Endothelial cell of umbilical vein (primary cell): ENCODE data around the gene TSR3. TPM values are rescaled to one million over a fixed set of nuclear protein-coding genes. Genes with fewer than 3 reads are reported as not detected.

Experiments used
- BruUV-seq: library from RNA; stranded (reverse); fragments of 400-500 nt; replicated peaks from 2 replicates; lab custom pipeline; 2021; lab: Mats Ljungman, UMichigan
- CTCF ChIA-PET: fragments of 300-600, 350-600 bp; sonication (Branson Sonifier 250); formaldehyde crosslinking; loops from one replicate; lab custom pipeline; 2021; ENCODE audit warnings: antibody characterized with exemption, inconsistent platforms; lab: Charles Lee
- POLR2A ChIA-PET: fragments of 300-600, 350-600 bp; sonication (Branson Sonifier 250); formaldehyde crosslinking; loops from one replicate; lab custom pipeline; 2021; ENCODE audit warnings: antibody characterized with exemption, inconsistent platforms; lab: Charles Lee
- DNase-seq: peaks from one replicate; pipeline ENCODE4 v3.0.0-alpha.2; 2011; ENCODE audit warnings: low read depth, low spot score
- FAIRE-seq: peaks from 2 replicates; lab custom pipeline; 2011; peaks lifted over from hg19 to GRCh38; lab: Jason Lieb, UNC
- H2AFZ ChIP-seq: 2 replicates; pipeline ENCODE4 v1.6.0; 2012; ENCODE audit warnings: low read depth, low read length, control low read depth, inconsistent platforms
- H3K27ac ChIP-seq: 2 replicates; pipeline ENCODE4 v1.5.1; 2011; ENCODE audit warnings: low read depth, mild to moderate bottlenecking, control low read depth, low read length, moderate library complexity; ENCODE audit not compliant: insufficient read depth
- H3K27me3 ChIP-seq, 2 experiments: 2 replicates each; pipeline versions ENCODE4 v1.6.0 to v1.6.1; 2011; ENCODE audit warnings: low read length in 2 of 2, mixed read lengths in 1 of 2; ENCODE audit not compliant: control insufficient read depth in 2 of 2, insufficient read depth in 2 of 2
- H3K36me3 ChIP-seq, 2 experiments: 2 replicates in 1 of 2; 3 replicates in 1 of 2; pipeline ENCODE4 v1.5.1; 2011; ENCODE audit warnings: low read length in 2 of 2, mild to moderate bottlenecking in 1 of 2, moderate library complexity in 1 of 2; ENCODE audit not compliant: control insufficient read depth in 2 of 2, insufficient read depth in 2 of 2; ENCODE audit errors: extremely low read depth in 1 of 2
- H3K4me1 ChIP-seq: 3 replicates; pipeline ENCODE4 v1.5.1; 2011; ENCODE audit warnings: mild to moderate bottlenecking, low read length; ENCODE audit not compliant: control insufficient read depth, insufficient read depth; ENCODE audit errors: extremely low read depth
- H3K4me2 ChIP-seq: 2 replicates; pipeline ENCODE4 v1.6.1; 2011; ENCODE audit warnings: low read length, control low read depth, mixed read lengths; ENCODE audit not compliant: insufficient read depth
- H3K4me3 ChIP-seq, 3 experiments: fragments of 200-600 bp in 1 of 3; sonication (generic), shearing (Covaris generic) in 1 of 3; replicated peaks in 1 of 3; 2 replicates each; pipeline ENCODE4 v1.5.1; 2011 to 2016; ENCODE audit warnings: control low read depth in 3 of 3, low read length in 3 of 3, mild to moderate bottlenecking in 2 of 3, inconsistent platforms in 1 of 3, low read depth in 1 of 3, moderate library complexity in 1 of 3; ENCODE audit not compliant: insufficient read depth in 1 of 3
- H3K79me2 ChIP-seq: 2 replicates; pipeline ENCODE4 v1.6.0; 2012; ENCODE audit warnings: low read length, inconsistent platforms; ENCODE audit not compliant: control insufficient read depth, insufficient read depth
- H3K9ac ChIP-seq: replicated peaks from 2 replicates; pipeline ENCODE3; 2011; ENCODE audit warnings: low read length, control low read depth; ENCODE audit not compliant: insufficient read depth; ENCODE audit errors: extremely low read depth
- H3K9me1 ChIP-seq: replicated peaks from 3 replicates; pipeline ENCODE4 v1.6.0; 2011; ENCODE audit warnings: mild to moderate bottlenecking, low read length; ENCODE audit not compliant: control insufficient read depth, insufficient read depth; ENCODE audit errors: extremely low read depth
- H3K9me3 ChIP-seq: replicated peaks from 2 replicates; pipeline ENCODE4 v1.5.1; 2012; ENCODE audit warnings: low read length, inconsistent platforms; ENCODE audit not compliant: control insufficient read depth, insufficient read depth
- H4K20me1 ChIP-seq: replicated peaks from 2 replicates; pipeline ENCODE3; 2011; ENCODE audit warnings: mild to moderate bottlenecking, low read length; ENCODE audit not compliant: control insufficient read depth, insufficient read depth; ENCODE audit errors: extremely low read depth
- CTCF ChIP-seq, 2 donors: IDR thresholded peaks; 1 replicate in 1 of 2; 2 replicates in 1 of 2; pipeline ENCODE4 v1.5.1; 2011; ENCODE audit warnings: low read length in 2 of 2, mild to moderate bottlenecking in 2 of 2, moderate library complexity in 2 of 2, control low read depth in 1 of 2, inconsistent platforms in 1 of 2, low read depth in 1 of 2; ENCODE audit not compliant: insufficient read depth in 1 of 2; ENCODE audit errors: extremely low read depth in 1 of 2
- EZH2 ChIP-seq: IDR thresholded peaks from 2 replicates; pipeline ENCODE4 v1.6.1; 2012; ENCODE audit warnings: borderline replicate concordance, low read depth, mild to moderate bottlenecking, moderate library complexity, low read length, inconsistent platforms; ENCODE audit not compliant: severe bottlenecking
- FOS ChIP-seq: IDR thresholded peaks from 2 replicates; pipeline ENCODE4 v1.6.1; 2011; ENCODE audit warnings: mild to moderate bottlenecking, low read length, moderate library complexity, borderline replicate concordance; ENCODE audit not compliant: insufficient read depth
- GATA2 ChIP-seq: IDR thresholded peaks from 2 replicates; pipeline ENCODE4 v1.7.0; 2011; ENCODE audit warnings: low read depth, mild to moderate bottlenecking, moderate library complexity, mixed read lengths, low read length; ENCODE audit not compliant: insufficient read length, insufficient read depth
- JUN ChIP-seq: IDR thresholded peaks from 2 replicates; pipeline ENCODE4 v1.6.1; 2011; ENCODE audit warnings: borderline replicate concordance, low read depth; ENCODE audit not compliant: insufficient read length, insufficient read depth
- MAX ChIP-seq: IDR thresholded peaks from 2 replicates; pipeline ENCODE4 v1.6.1; 2011; ENCODE audit not compliant: insufficient read depth, insufficient read length
- MYC ChIP-seq: IDR thresholded peaks from one replicate; pipeline ENCODE4 v1.6.1; 2011; ENCODE audit warnings: mild to moderate bottlenecking, low read depth, low read length
- POLR2A ChIP-seq: IDR thresholded peaks from 2 replicates; pipeline ENCODE4 v1.6.1; 2012; ENCODE audit warnings: low read depth, mild to moderate bottlenecking, control low read depth, low read length
- POLR2AphosphoS5 ChIP-seq: IDR thresholded peaks from 2 replicates; pipeline ENCODE4 v1.6.1; 2012; ENCODE audit warnings: low read depth, mild to moderate bottlenecking, control low read depth, low read length, moderate library complexity; ENCODE audit not compliant: insufficient read depth
- dilution Hi-C: fragments of 300-500 bp; cut with MboI; formaldehyde crosslinking; loops from one replicate; pipeline ENCODE4 v1.15.0; 2019; ENCODE audit warnings: low sequenced_read_pairs; ENCODE audit not compliant: extremely low pct_ligation_motif_present
- intact Hi-C: fragments of 100-400 bp; cut with micrococcal nuclease; formaldehyde crosslinking; loops from one replicate; pipeline ENCODE4 v1.10.0; 2022
- polyA plus RNA-seq, 4 experiments: library from polyadenylated mRNA; depleted of rRNA in 3 of 4; stranded (reverse) in 3 of 4; unstranded in 1 of 4; fragments of >200 nt; gene quantifications; 2 replicates each; pipeline versions ENCODE4 v1.2.1 to v1.2.3, GENCODE V29; 2011 to 2012; ENCODE audit warnings: missing spikeins in 1 of 4
- total RNA-seq: library from RNA; stranded (reverse); gene quantifications from 2 replicates; pipeline ENCODE4 v1.2.3, GENCODE V29; 2021

Gene TSR3
- total and polyA plus RNA-seq, 2 donors (not counting 3 experiments of a cell fraction or from before 2014, with no cell fraction given), result 65.4 to 82.7 TPM

GRCh38 chr16:1315081-1316032, 36.3 kb downstream of the TSR3 start:
- intact Hi-C loops (no loop called here), dilution Hi-C loops (no loop called here)
- no TSS peak for BruUV-seq
- H3K9me1 ChIP-seq, result no peaks in the 10 kb centered on the region
- H3K4me2 ChIP-seq, result no peak overlapping the region
- ChIA-PET POLR2A (no interaction called here), CTCF (interaction anchor here (1.9 kb wide), 1 partner anchor 14 kb away, joined by 5 read pairs; no protein-coding TSS in a partner anchor)
- no peak overlapping the region for H3K4me3 ChIP-seq
- H3K79me2 ChIP-seq, result peaks cover 74% of the 10 kb centered on the region
- H4K20me1 ChIP-seq, result no peaks in the 10 kb centered on the region
- FAIRE-seq (no peak), DNase-seq (no peak)
- no peaks in the 10 kb centered on the region for H3K27me3 ChIP-seq
- H2AFZ ChIP-seq, result no peak overlapping the region
- peaks cover 14% of the 10 kb centered on the region for H3K4me1 ChIP-seq
- H3K9me3 ChIP-seq, result no peaks in the 10 kb centered on the region
- no peak for TF ChIP-seq CTCF (IDR thresholded peaks at IDR 0.05; ENCODE audit: extremely low read depth in 1 of 2, insufficient read depth in 1 of 2, low read depth in 1 of 2, low read length in 2 of 2)
- TF ChIP-seq JUN, result no peak
- no peak for TF ChIP-seq POLR2A
- TF ChIP-seq FOS, result no peak
- TF ChIP-seq GATA2, result no peak
- TF ChIP-seq MYC, result no peak
- TF ChIP-seq POLR2AphosphoS5, result no peak
- TF ChIP-seq MAX, result no peak
- TF ChIP-seq EZH2, result no peak
- peaks cover 20 to 57% of the 10 kb centered on the region in 2 experiments for H3K36me3 ChIP-seq
- no peak overlapping the region for H3K27ac ChIP-seq
- H3K9ac ChIP-seq, result no peak overlapping the region
